ENCODE data around the gene DISP2. TPM values are rescaled to one million over a fixed set of nuclear protein-coding genes. Genes with fewer than 3 reads are reported as not detected.

The DISP2 gene
- total RNA-seq, 4 donors from 2014 or later, result 0.14 to 0.85 TPM; not detected in 2

DNA sequence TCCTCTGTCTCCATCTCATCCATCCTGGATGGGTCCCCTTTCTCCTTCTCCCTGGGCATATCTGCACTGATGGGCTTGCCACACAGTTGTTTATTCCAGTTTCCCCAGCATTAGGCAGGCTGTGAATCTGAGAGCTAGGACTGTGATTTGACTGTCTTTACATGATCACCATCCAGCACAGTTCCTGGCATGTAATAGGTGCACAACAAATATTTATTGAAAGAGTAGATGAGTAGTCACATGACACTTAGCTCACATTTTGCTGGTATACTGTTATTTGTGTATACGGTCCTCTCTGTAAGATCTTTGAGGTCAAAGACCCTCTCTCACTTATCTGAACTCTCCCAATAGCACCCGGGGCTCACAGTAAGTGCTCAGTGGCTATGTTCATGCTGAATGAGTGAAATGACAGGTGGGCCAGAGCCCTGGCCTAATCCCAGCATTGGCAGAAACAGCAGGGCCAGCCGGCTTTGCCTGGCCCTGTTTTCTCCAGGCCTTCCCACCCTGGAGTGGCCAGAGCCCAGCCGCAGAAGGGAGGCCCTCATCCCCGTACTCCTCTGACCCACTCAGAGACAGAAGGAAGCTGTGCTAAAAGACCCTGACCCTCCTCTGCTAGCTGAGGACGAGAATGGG is 66.6 kb downstream of the DISP2 start:
- no peaks in the 10 kb centered on the region for H3K36me3 ChIP-seq
- H3K27ac ChIP-seq, result no peak overlapping the region
- H3K9me3 ChIP-seq, result no peaks in the 10 kb centered on the region
- intact Hi-C loops (cut with DNase I; ENCODE audit: low total_unique reads), result loop anchor here (5.0 kb wide), 1 partner anchor 147 kb away; no protein-coding TSS in a partner anchor
- H3K4me1 ChIP-seq, result peaks cover 0 to 4% of the 10 kb centered on the region in 2 donors
- H3K27me3 ChIP-seq, result no peaks in the 10 kb centered on the region
- TF ChIP-seq, protein P1, sequence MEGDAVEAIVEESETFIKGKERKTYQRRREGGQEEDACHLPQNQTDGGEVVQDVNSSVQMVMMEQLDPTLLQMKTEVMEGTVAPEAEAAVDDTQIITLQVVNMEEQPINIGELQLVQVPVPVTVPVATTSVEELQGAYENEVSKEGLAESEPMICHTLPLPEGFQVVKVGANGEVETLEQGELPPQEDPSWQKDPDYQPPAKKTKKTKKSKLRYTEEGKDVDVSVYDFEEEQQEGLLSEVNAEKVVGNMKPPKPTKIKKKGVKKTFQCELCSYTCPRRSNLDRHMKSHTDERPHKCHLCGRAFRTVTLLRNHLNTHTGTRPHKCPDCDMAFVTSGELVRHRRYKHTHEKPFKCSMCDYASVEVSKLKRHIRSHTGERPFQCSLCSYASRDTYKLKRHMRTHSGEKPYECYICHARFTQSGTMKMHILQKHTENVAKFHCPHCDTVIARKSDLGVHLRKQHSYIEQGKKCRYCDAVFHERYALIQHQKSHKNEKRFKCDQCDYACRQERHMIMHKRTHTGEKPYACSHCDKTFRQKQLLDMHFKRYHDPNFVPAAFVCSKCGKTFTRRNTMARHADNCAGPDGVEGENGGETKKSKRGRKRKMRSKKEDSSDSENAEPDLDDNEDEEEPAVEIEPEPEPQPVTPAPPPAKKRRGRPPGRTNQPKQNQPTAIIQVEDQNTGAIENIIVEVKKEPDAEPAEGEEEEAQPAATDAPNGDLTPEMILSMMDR (IDR thresholded peaks at IDR 0.05), result no peak
- no peak for TF ChIP-seq POLR2A (IDR thresholded peaks at IDR 0.05)
- DNase-seq, result no peak
- H3K4me3 ChIP-seq, result no peak overlapping the region

DNA sequence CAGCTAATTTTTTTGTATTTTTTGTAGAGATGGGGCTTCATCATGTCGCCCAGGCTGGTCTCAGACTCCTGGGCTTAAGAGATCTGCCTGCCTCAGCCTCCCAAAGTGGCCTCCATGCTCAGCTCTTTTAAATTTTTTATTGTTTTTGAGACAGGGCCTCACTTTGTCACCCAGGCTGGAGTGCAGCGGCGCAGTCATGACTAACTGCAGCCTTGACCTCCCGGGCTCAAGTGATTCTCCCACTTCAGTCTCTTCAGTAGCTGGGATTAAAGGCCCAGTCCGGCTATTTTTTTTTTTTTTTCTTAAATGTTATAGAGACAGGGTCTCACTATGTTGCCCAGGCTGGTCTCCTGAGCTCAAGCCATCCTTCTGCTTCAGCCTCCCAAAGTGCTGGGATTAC is 67.7 kb downstream of the DISP2 start:
- Histone ChIP-seq H3K27me3 (no peaks in the 10 kb centered on the region), H3K36me3 (no peaks in the 10 kb centered on the region), H3K4me1 (peaks cover 0 to 4% of the 10 kb centered on the region in 2 donors), H3K9me3 (no peaks in the 10 kb centered on the region), H3K4me3 (no peak overlapping the region), H3K27ac (no peak overlapping the region)
- intact Hi-C loops (cut with DNase I; ENCODE audit: low total_unique reads), result no loop called here
- DNase-seq, result no peak
- no peak for TF ChIP-seq POLR2A (IDR thresholded peaks at IDR 0.05)
- TF ChIP-seq, protein P1 (IDR thresholded peaks at IDR 0.05), result no peak

DNA sequence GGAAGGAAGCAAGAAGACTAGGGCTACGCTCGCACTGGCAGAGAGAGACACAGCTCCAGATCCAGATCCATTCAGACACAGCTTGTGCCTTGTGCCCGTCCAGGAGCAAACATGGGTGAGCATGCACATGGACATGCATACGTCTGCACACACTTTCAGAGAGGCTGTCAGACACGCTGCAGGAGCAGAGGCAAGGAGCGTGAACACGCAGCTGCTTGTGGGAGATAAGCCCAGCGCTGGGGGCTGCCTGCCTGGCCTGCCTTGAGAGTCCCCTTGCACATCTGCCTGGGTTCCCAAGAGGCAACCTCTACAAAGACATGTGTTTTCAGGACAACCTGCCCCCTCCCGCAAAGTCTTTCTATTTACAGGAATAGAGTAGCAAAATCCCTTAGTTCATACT is 69.2 kb downstream of the DISP2 start:
- DNase-seq, result no peak
- Histone ChIP-seq H3K27me3 (no peaks in the 10 kb centered on the region), H3K4me1 (no peaks in the 10 kb centered on the region), H3K36me3 (no peaks in the 10 kb centered on the region), H3K27ac (no peak overlapping the region), H3K4me3 (no peak overlapping the region), H3K9me3 (no peaks in the 10 kb centered on the region)
- TF ChIP-seq POLR2A (IDR thresholded peaks at IDR 0.05), result no peak
- TF ChIP-seq, protein P1 (IDR thresholded peaks at IDR 0.05), result no peak
- intact Hi-C loops (cut with DNase I; ENCODE audit: low total_unique reads), result no loop called here

DNA sequence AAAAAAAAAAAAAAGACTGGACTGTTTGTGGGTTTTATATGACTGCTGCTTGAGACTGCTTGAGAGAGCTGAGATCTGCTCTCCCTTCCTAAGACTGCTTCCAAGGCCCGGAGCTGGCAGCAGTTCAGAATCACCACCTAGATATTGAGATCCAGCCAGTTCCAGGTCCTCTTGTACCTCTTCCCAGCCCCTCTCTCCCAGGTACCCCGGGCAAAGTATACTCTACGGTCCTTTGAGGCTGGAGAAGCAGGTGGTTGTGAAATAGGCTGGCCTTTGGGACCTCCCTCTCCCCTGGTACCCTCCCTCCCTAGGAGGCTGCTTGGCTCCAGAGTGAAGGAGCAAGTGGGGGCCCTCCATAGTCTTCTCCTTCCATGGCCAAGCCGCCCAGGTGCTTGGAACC is 70.2 kb downstream of the DISP2 start:
- no peak overlapping the region for H3K27ac ChIP-seq
- H3K9me3 ChIP-seq, result no peaks in the 10 kb centered on the region
- no peaks in the 10 kb centered on the region for H3K36me3 ChIP-seq
- no peaks in the 10 kb centered on the region for H3K27me3 ChIP-seq
- DNase-seq, result no peak
- no peak overlapping the region for H3K4me3 ChIP-seq
- H3K4me1 ChIP-seq, result no peaks in the 10 kb centered on the region
- TF ChIP-seq, protein P1 (IDR thresholded peaks at IDR 0.05), result no peak
- no peak for TF ChIP-seq POLR2A (IDR thresholded peaks at IDR 0.05)
- intact Hi-C loops (cut with DNase I; ENCODE audit: low total_unique reads), result no loop called here

Other genes starting within 250 kb of the DISP2 start
- 10 to 100 TPM in 3 of 4 donors, 1 to 10 TPM in 1; 7.1 to 46.2 (median 22.6) TPM for gene BMF, start 249.3 kb upstream of the DISP2 start, total RNA-seq
- gene BUB1B, start 197.2 kb upstream of the DISP2 start, total RNA-seq, result 10 to 100 TPM in 1 of 4 donors, under 1 TPM in 1, not detected in 2; under 0.01 to 31.5 TPM
- gene PAK6, start 119.2 kb upstream of the DISP2 start, total RNA-seq, result 1 to 10 TPM in 3 of 4 donors, not detected in 1; 2.3 to 5.0 (median 3.3) TPM
- gene ANKRD63, start 75.2 kb upstream of the DISP2 start, total RNA-seq, result under 1 TPM in 2 of 4 donors, not detected in 2; 0.28 to 0.52 TPM
- 10 to 100 TPM in 2 of 4 donors, 1 to 10 TPM in 2; 3.5 to 19.0 (median 9.3) TPM for gene PLCB2, start 50.3 kb upstream of the DISP2 start, total RNA-seq
- gene INAFM2, start 34.5 kb upstream of the DISP2 start, total RNA-seq, result 10 to 100 TPM in 2 of 4 donors, 1 to 10 TPM in 2; 3.2 to 68.1 (median 8.9) TPM
- 10 to 100 TPM in 1 of 4 donors, 1 to 10 TPM in 3; 2.4 to 43.8 (median 6.6) TPM for gene CCDC9B, start 17.3 kb upstream of the DISP2 start, total RNA-seq
- 1 to 10 TPM in 1 of 4 donors, not detected in 3; 1.8 TPM for gene PHGR1, start 7.2 kb upstream of the DISP2 start, total RNA-seq
- gene KNSTRN, start 24.5 kb downstream of the DISP2 start, total RNA-seq, result 10 to 100 TPM in 2 of 4 donors, 1 to 10 TPM in 2; 2.1 to 23.5 (median 9.7) TPM
- gene IVD, start 47.6 kb downstream of the DISP2 start, total RNA-seq, result 100 to 1,000 TPM in 1 of 4 donors, 10 to 100 TPM in 3; 66.5 to 203 (median 83.7) TPM
- gene BAHD1, start 82.7 kb downstream of the DISP2 start, total RNA-seq, result 10 to 100 TPM in 2 of 4 donors, 1 to 10 TPM in 2; 5.0 to 35.5 (median 10.5) TPM
- gene CHST14, start 112.8 kb downstream of the DISP2 start, total RNA-seq, result 10 to 100 TPM in 3 of 4 donors, 1 to 10 TPM in 1; 6.8 to 26.1 (median 17.9) TPM
- 10 to 100 TPM; 18.2 to 39.3 (median 29.3) TPM for gene CCDC32, start 206.8 kb downstream of the DISP2 start, total RNA-seq
- 10 to 100 TPM in 1 of 4 donors, 1 to 10 TPM in 1, under 1 TPM in 2; 0.29 to 18.6 (median 5.0) TPM for gene RPUSD2, start 211.1 kb downstream of the DISP2 start, total RNA-seq
- 10 to 100 TPM in 1 of 4 donors, under 1 TPM in 2, not detected in 1; 0.26 to 33.5 (median 0.55) TPM for gene KNL1, start 236.0 kb downstream of the DISP2 start, total RNA-seq

Data from uterus (tissue), 4 donors.